Epithelial cell of prostate (primary cell): ENCODE measurements around the gene CCDC27.
A peak's percentile ranks its signal among the peaks of the same experiment; 100 is the strongest.

Source experiments
- DNase-seq: peaks from one replicate; pipeline ENCODE4 v3.0.0-alpha.2; 2011; ENCODE audit warnings: low read depth, low spot score
- H3K27ac ChIP-seq: fragments of 450-650 bp; 2 replicates; pipeline ENCODE4 v1.5.1; 2017; ENCODE audit warnings: mild to moderate bottlenecking

Gene CCDC27

DNA sequence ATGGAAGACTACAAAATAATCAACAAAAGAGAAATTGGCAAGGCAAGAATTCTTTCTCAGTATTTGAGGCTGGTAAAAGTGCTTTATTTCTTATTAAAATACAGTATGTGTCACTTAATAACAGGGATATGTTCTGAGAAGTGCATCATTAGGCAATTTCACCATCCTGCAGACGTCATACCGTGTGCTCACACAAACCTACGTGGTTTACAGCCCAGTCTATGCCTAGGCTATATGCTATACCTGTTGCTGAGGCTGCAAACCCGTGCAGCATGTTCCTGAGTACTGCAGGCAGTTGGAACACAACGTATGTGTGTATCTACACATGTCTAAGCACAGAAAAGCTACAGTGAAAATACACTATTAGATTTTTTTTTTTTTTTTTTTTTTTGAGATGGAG, 2.7 kb upstream of the CCDC27 start:
- DNase-seq, result no peak

GRCh38 chr1:3750741-3751140, 1.5 kb upstream of the CCDC27 start:
- no peak overlapping the region for H3K27ac ChIP-seq
- DNase-seq, result no peak

More for the DNA sequence above, 2.7 kb upstream of the CCDC27 start:
- no peak overlapping the region for H3K27ac ChIP-seq

- H3K27ac ChIP-seq, result no peak overlapping the region
- no peak for DNase-seq
Measured at GRCh38 chr1:3753656-3754454, 1.6 kb downstream of the CCDC27 start.

DNA sequence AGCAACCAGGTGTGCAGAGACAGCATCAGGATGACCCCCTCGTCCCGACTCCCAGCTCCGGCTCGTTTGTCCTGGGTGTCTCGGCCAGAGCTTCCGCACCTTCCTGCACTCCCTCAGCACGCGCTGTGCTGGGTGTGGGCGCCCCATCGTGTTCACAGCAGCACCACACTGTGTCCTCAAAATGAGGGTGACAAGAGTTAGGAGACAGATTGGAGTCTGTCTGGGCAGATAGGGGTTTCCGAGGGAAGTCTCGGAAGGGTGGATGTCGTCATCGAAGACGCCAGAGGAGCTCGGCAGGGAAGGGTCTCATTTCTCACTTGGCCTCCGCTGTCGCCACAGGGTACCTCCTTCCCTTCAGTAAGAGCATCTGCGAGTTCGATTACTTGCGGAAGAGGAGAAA, 4.1 kb downstream of the CCDC27 start:
- no peak overlapping the region for H3K27ac ChIP-seq

DNA sequence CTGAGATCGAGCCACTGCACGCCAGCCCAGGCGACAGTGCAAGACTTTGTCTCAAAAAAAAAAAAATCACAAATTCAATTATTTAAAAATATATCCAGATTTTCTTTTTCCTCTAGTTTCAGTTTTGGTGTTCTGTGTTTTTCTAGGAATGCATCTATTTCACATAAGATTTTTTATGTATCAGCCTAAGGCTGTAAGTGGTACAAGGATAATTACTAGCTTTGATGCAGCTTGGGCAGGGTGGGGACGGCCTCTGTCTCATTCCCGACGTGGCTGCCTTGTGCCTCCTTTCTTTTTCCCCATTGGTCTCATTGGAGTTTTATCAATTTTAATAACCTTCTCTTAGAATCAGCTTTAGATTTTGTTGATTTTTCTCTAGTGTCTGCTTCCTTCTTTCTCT, 6.9 kb downstream of the CCDC27 start:
- DNase-seq, result no peak
- H3K27ac ChIP-seq, result no peak overlapping the region

More for the DNA sequence above, 4.1 kb downstream of the CCDC27 start:
- no peak for DNase-seq

GRCh38 chr1:3759796-3760195, 7.5 kb downstream of the CCDC27 start:
- no peak for DNase-seq
- H3K27ac ChIP-seq, result no peak overlapping the region

GRCh38 chr1:3761296-3762010, 9.2 kb downstream of the CCDC27 start:
- no peak overlapping the region for H3K27ac ChIP-seq
- DNase-seq, result no peak

DNA sequence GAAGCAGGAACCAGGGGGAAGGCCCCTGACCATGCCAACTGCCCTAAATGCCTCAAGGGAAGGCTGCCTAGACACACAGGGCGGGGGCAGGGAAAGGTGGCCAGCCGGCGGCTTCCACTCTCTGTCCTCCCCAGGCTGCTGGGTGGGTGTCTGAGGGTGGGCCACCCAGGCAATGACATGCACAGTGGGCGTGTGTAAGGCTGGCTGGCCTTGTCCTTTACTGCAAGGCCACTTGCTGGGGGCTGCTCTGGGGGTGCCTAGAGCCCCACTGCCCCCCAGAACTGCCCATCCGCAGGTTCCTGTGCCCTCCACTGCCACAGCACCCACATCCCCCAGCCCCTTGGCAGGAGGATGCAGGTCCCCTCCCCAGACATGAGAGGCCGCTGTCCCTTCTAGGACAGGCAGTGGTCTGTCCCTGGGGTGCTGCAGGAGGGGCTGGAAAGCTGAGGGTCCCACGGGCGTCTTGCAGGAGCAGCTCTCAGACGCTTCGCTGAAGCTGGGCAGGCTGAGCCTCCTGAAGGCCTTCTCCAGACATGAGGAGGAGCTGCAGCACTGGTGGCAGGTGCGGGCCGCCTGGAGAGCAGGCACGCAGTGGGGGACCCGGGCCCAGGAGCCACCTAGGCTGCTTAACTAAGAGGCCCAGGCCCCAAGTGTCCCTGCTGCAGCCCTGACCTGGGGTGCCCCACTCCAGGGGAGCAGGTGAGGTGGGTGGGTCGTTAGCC, 10.1 kb downstream of the CCDC27 start:
- no peak for DNase-seq
- H3K27ac ChIP-seq, result no peak overlapping the region

- no peak overlapping the region for H3K27ac ChIP-seq
- DNase-seq, result no peak
Measured at GRCh38 chr1:3762873-3763228, 10.6 kb downstream of the CCDC27 start.

GRCh38 chr1:3763351-3764125, 11.3 kb downstream of the CCDC27 start:
- no peak for DNase-seq
- no peak overlapping the region for H3K27ac ChIP-seq

DNA sequence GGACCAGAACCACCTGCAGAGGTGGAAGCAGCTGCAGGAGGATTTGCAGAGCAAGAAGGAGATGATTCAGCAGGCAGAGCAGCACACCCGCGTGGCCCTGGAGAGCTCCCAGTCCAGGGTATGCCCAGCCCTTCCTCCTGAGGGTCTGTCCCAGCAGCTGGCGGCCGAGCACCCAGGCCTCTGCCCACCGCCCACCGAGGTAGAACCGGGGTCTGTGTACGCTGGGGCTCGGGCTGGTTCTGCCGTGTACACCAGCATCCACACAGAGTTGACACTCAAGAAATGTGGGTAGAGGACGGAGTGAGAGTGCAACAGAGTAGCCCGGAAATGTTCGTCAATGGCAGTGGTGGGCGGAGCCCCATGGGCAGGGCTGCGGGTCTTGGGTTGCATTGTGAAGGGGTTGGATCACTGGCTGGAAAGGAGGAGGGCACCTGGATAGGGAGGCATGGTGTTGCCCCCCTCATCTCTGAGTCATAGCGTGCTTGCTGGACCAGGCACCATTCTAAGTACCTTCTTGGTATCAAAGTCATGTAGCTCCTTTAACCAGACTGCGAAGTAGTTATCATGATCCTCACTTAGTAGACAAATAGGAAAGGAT, 15.2 kb downstream of the CCDC27 start:
- no peak for DNase-seq
- no peak overlapping the region for H3K27ac ChIP-seq

GRCh38 chr1:3768811-3769390, 16.7 kb downstream of the CCDC27 start:
- no peak for DNase-seq
- H3K27ac ChIP-seq, result no peak overlapping the region

DNA sequence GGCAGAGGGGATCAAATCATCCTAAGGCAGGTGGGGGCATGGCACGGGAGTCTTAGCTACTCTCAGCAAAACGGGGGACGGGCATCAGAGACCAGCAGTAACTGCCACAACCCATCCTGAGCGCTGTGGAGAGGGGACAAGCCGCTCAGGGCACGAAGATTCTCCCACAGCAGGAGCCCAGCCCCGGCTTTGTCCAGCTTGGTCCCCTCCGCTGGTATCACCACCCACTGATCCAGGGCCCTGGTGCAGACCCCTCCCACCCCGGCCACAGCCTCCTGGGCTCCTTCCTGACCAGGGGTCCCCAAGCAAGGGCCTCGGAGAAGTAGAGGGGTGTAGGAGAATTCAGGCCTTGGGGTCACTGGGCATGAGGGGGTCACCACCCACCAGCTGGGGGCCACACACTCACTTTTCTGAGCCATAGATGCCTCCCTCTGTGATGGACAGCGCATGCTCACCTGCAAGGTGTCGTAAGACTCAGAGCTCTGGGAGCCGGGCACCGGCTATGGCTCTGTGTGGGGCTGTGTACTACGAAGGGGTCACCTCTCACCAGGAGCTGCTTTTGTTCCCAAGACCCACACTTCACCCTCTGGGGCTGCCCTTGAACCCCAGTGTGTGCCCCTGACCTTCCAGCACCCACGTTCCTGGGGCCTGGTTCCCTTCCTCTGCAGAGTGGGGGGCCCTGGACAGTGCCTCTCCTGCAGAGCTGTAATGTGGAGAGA, 18.0 kb downstream of the CCDC27 start:
- no peak for DNase-seq
- H3K27ac ChIP-seq, result no peak overlapping the region

DNA sequence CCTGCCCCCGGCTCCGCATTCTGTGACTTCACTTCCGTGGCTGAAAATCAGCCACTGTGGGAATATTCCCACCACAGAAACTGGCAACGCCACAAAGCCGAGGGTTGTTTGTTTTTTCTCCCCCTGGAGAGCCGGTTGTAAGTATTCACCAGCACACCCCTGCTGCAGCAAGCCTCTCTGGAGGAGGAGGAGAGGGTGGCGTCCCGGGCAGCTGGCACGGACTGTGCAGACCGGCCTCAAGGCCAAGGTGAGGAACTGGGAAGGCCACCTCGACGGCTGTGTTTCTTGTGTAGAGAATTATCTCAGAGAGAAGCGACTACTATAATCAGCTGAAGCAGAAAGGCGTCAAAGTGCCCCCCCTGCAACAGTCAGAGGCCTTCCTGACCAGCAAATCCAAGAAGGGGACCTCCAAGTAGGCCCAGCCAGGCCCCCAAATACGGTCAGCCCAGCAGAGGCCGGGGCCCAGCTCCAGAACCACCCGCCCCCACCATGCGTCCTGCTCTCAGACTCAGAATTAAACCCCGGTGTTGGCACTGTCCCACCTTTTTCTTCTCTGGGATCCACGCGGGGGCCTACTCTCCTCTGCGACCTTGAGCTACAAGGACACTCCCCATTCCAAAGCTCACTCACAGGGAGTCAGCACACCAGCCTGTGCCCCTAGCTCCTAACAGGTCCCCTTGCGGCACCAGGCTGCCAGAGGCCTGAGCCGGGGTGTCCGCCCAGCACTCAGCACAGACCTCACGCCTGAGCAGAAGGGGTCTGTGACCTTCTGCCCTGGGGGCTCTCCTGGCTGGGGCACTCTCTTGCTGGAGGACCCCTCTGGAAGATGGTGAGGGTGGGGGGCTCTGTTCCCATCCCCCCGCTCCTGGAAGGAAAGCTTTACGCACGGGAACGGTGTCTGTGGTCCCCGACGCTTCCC, 19.1 kb downstream of the CCDC27 start:
- H3K27ac ChIP-seq, result no peak overlapping the region
- no peak for DNase-seq

- H3K27ac ChIP-seq, result no peak overlapping the region
- peak; percentile 29 for DNase-seq
Measured at GRCh38 chr1:3772027-3772714, 19.9 kb downstream of the CCDC27 start.

DNA sequence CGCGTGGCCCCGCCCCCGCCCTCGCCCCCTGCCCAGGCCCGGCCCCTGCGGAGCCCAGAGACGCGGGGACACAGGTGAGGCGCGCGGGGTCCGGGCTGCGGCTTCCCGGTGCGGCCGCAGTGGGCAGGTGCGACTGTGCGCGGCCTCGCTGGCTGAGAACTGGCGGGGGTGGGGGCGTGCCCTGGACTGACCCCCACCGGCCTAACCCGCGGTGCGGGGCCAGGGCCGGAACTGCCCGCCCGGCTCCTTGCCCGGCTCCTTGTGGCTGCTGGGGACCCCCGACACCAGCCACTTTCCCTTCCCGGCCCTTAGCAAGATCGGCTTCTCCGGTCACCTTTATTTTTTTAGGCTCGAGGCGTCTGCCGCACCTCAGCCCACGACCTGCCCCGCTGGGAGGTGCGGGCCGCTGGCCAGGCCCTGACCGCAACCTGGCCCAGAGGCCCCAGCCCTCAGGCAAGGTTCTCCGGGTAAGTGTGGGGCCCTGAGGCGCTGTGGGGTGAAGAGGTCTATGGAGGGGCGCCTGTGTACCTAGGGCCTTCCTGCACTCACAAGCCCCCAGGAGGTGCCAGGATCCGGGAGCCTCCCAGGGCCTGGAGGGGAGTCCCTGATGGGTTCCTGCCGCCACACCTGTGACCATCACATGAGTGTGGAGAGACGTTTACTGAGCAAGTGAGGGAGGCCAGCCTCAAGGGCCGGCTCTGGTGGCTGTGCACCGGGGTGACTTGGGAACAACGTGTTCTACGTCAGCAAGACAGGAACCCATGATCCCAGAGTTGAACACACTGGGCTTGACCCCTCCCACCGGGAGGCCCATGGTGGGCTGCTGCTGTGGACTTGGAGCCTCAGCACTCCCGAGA, 20.7 kb downstream of the CCDC27 start, which contains the start of gene SMIM1:
TSS of gene SMIM1 (plus strand) at position 35 of the 857 bp plus-strand sequence. CDS start 2,625 bp downstream, outside the sequence.
- no peak within 1 kb of the TSS for H3K27ac ChIP-seq
- DNase-seq, result no peak
